Loucy (cell line): Measurements from ENCODE around the gene PTPRO.

ENCODE experiments used
- EZH2phosphoT487 ChIP-seq: fragments of 200-600 bp; IDR thresholded peaks from 2 replicates; pipeline ENCODE4 v1.6.1; 2018; ENCODE audit warnings: antibody characterized with exemption, mild to moderate bottlenecking, moderate library complexity, borderline replicate concordance
- TF ChIP-seq, protein P1 (sequence below): fragments of 200-600 bp; sonication (generic); conservative IDR thresholded peaks from 2 replicates; pipeline ENCODE4 v1.5.1; 2014; ENCODE audit warnings: mild to moderate bottlenecking, antibody characterized with exemption, low read length

DNA sequence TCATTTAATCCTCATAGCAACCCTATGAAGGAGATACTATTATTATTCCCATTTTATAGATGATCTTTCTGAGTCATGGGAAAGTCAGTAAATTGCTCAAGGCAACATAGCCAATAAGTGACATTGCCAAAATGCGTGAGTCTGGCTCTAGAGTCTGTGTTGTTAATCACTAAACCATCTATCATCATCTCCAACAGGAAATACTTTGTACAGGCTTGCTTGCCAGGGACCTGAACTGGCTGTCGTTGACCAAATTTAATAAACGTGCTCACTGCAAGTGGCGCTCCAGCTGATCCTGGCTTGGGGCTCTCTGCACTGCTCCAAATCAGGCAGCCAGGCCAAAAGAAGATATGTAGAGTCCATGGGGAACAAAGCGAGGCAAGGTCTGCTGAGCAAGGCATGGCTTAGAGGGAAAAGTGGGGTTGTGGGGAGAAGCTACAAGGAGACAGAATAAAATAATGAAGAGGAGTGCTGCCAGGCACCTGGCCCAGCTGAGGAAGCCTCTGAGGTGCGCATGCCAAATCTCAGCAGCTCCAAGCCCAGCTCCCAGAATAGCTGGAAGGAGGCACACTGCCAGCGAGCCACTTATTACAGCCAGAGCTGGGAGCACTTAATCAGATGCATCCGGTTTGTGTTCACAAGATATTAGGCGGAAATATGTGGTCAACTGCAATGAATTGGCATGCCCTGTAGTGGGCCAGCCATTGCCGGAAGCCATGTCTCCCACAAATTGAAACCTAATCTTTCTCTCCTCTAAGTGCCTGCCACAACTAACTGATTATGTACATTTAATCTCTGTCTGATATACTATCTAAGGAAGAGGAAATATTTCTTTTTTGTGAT, 43.3 kb upstream of the PTPRO start:
- TF ChIP-seq, protein P1, sequence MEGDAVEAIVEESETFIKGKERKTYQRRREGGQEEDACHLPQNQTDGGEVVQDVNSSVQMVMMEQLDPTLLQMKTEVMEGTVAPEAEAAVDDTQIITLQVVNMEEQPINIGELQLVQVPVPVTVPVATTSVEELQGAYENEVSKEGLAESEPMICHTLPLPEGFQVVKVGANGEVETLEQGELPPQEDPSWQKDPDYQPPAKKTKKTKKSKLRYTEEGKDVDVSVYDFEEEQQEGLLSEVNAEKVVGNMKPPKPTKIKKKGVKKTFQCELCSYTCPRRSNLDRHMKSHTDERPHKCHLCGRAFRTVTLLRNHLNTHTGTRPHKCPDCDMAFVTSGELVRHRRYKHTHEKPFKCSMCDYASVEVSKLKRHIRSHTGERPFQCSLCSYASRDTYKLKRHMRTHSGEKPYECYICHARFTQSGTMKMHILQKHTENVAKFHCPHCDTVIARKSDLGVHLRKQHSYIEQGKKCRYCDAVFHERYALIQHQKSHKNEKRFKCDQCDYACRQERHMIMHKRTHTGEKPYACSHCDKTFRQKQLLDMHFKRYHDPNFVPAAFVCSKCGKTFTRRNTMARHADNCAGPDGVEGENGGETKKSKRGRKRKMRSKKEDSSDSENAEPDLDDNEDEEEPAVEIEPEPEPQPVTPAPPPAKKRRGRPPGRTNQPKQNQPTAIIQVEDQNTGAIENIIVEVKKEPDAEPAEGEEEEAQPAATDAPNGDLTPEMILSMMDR: no peak
- TF ChIP-seq EZH2phosphoT487: peak; percentile 94
